ENCODE results near the gene SPON1.
"Not testable (repeated sequence)": the region's sequence is repeated elsewhere in the genome, so short reads cannot be mapped to it uniquely, and the experiment has no call there.

Gene SPON1

GRCh38 chr11:14251754-14252153 lies 289.2 kb downstream of the SPON1 start:
- DNase-seq, result no peak

DNA sequence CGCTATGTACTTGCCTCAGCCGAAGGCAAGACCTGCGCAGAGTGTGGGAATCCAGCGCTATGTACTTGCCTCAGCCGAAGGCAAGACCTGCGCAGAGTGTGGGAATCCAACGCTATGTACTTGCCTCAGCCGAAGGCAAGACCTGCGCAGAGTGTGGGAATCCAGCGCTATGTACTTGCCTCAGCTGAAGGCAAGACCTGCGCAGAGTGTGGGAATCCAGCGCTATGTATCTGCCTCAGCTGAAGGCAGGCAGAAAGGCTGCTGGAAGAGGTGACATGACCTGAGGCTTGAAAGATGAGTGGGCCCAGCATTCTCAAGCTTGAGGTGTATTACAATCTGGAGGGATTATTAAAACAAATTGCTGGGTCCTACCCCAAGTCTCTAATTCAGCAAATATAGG lies 290.0 kb downstream of the SPON1 start:
- not testable (repeated sequence) for DNase-seq

DNA sequence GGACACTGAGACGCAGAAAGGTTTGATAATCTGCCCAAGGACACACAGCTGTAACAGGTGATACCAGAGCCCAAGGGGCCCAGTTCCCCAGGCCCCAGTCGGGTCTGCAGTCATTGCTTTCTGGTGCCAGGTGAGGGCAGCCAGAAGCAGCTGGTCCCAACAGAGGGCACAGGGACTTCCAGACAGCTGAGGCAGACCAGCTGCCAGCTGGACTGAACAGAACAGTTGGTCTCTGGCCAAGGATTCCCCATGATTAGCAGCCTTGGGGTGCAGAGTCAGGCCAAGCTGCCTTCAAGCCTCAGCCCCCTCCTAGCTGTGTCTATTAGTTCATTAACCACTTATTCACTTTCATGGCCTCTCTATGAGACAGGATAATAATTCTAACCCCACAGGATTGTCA lies 290.9 kb downstream of the SPON1 start:
- no peak for DNase-seq

DNA sequence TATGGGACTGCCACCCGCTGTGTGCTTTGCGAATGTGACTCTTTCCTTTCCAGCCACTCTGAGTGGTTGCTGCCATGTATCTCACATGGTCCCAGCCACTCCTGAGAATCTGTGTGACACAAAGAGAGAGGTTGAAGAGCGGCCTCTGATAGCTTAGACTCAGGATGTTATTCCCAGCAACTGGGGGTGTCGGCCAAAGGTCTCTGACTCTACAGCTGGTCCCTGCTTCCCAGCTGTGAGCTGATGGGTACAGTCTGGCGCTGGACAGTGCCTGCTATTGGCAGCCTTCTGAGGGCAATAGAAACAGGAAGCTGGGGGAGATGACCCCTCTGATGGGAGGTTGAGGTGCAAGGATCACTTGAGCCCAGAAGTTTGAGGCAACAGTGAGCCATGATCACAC lies 291.3 kb downstream of the SPON1 start:
- DNase-seq, result no peak

GRCh38 chr11:14254533-14255237 lies 292.2 kb downstream of the SPON1 start:
- DNase-seq, result no peak

DNA sequence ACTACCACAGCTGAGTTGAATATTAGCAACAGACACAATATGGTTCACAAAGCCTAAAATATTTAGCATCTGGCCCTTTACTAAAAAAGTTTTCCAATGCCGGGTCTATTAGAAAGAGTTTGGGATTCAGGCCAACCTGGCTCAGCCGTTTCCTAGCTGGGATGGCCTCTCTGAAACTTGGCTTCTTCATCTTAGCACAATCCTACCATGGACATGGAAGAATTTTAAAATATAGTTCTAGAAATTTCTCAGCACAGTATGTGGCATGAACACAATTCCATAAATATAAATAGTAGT lies 292.7 kb downstream of the SPON1 start:
- no peak for DNase-seq

GRCh38 chr11:14258221-14258935 lies 295.9 kb downstream of the SPON1 start:
- DNase-seq, result no peak

DNA sequence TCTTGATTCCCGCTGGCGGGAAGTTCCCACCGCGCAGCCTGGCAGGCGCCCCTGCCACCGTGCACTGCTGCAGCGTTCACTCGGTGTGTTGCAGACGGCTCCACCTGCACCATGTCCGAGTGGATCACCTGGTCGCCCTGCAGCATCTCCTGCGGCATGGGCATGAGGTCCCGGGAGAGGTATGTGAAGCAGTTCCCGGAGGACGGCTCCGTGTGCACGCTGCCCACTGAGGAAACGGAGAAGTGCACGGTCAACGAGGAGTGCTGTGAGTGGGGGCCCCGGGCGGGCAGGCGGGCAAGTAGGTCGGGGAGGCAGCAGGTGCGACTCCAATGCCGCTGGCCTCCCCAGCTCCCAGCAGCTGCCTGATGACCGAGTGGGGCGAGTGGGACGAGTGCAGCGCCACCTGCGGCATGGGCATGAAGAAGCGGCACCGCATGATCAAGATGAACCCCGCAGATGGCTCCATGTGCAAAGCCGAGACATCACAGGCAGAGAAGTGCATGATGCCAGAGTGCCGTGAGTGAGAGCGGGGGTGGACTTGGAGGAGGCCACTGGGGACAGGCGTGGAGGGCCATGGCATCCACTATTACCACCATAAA lies 296.8 kb downstream of the SPON1 start:
- DNase-seq, result no peak

GRCh38 chr11:14259878-14260277 lies 297.4 kb downstream of the SPON1 start:
- no peak for DNase-seq

GRCh38 chr11:14261066-14261465 lies 298.5 kb downstream of the SPON1 start:
- no peak for DNase-seq

DNA sequence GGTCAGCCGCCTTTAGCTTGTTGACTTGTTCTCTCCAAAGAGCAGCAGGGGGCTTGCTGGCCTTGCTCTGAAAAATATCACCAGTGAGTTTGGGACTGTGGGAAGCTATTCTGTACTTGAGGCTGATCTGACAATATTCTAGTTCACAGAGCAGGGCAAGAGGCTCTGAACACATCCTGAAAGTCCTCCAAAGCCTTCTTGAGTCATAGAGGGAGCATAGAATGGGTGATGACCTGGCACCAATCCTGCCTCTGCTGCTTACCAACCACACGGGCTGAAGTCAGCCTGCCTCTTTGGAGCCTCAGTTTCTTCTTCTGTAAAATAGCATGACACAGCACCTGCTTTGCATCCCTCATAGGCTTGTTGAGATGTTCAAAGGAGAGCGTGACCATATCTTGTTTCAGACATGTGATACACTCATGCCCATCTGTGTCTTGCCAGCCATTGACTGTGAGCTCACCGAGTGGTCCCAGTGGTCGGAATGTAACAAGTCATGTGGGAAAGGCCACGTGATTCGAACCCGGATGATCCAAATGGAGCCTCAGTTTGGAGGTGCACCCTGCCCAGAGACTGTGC lies 299.8 kb downstream of the SPON1 start:
- DNase-seq, result no peak

- DNase-seq, result no peak
These were observed 302.4 kb downstream of the SPON1 start for GRCh38 chr11:14264966-14265365.

DNA sequence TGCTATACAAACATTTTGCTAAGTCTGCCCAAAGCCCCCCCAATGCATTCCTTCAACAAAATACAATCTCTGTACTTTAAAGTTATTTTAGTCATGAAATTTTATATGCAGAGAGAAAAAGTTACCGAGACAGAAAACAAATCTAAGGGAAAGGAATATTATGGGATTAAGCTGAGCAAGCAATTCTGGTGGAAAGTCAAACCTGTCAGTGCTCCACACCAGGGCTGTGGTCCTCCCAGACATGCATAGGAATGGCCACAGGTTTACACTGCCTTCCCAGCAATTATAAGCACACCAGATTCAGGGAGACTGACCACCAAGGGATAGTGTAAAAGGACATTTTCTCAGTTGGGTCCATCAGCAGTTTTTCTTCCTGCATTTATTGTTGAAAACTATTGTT lies 304.1 kb downstream of the SPON1 start:
- DNase-seq, result no peak

DNA sequence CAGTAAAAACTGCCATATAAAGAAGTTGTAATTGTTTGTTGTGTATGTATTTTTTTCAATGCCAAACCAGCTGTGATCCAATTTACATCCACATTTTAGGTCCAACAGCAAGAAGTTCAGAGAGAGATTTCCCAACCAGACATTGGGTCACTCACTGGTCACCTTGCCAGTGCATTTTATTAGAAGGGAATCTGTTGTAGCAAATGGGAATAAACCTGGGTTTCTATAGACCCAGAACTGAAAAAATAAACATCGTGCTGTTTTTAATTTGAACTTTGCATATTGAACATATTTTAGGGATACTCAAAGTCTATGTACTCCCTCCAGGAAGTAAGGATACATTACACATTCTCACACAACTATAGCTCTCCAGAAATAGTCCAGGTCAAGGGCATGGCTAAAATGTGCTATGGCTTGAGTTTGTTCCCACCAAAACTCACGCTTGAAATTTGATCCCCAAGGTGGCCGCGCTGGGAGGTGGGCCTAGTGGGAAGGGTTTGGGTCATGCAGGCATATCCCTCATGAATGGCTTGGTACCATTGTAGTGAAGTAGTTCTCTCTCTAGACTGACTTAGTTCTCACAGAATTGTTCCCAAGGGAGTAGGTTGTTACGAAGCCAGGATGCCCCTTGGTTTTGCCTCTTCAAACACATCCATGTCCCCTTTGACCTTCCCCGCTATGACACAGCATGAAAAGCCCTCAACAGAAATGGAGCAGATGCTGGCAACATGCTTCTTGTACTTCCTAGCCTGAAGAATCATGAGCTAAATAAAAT lies 305.5 kb downstream of the SPON1 start:
- DNase-seq, result no peak

DNA sequence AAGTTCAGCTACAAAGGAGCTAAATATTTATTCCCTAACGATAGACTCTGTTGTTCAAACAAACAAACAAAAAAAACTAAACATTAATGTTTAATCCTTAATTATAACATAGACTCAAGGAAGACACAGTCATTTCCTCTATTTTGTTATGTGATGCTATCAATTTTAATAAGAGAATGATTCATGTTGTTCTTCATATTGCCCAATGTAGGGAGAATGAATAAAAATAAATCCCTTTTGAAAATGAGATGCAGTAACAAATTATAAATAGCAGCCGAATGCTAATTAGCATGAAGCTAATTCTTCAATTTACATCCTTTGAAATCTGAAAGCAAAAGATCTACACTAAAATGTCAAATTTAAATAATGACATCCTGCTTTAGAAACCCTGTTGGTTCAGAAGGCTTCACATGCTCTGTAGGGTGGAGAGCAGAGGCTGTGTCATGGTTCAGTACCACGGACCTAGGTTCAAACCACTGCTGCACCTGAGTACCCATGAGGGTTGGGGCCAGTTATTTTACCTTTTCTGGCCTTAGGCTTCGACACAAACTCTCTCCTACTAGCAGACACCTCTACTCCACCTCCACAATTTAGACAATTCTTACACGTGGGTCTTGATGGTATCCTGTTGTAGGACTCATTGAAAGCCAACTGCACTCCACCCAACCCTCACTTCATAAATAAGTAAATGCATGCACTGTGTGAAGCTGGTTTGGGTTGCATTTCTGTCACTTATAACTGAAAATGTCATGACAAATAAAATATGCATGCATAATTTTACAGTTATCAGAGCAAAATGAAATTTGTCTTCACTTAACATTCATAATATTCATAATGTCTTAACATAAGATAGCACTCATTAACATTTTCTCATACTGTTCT lies 307.4 kb downstream of the SPON1 start:
- no peak for DNase-seq

DNA sequence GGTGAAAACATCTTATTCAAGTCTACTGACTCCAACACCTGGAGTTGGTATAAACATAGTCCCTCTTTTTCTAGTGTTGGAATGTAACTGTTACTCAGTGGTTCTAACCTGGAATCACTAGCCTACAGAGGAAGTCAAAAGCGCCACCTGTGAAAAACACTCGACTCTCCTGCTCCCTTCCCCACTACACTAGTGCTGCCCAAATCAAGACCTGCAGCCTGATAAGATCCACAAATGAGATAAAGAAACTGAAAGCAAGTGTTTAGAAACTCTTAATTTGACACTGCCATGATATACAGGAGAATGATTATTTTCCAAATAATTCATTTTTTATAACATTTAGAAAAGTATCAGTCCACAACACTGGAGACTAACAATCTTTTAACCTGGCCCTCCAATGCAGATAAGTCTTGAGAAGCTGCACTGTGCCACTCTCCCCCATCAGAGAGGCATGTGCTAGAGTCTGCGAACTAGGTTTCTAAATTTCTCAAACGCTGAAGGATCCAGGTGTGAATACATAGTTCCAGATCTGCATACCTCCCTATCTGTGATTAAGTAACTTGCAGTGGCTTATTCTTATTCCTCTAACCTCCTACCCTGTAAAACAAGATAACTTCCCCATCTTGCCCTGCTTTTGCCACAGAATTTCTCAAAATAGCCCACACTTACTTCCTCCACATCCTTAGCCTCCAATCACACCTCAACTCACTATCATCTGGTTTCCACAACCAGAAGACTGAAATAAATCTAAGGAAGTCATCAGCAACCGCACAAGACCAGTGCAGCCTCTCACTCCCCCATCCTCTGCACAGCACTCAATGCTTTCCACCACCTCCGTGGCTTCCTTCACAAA lies 308.4 kb downstream of the SPON1 start:
- DNase-seq, result peak in 1 of 5 donors; percentile 56

DNA sequence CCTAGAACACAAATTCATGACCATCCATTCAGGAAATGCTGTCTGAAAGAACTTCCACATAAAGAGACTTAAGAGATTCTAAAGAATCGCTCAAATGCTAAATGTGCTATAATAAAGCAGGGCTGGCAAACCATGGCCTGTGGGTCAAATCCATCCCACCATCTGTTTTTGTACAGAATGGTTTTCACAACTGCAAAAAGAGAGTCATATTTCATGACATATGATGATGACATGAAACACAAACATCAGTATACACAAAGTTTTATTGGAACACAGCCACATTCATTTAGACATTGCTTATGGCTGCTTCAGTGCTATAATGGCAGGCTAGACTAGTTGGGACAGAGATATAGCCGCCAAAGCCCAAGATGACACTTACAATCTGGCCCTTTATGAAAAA lies 311.4 kb downstream of the SPON1 start:
- no peak for DNase-seq

GRCh38 chr11:14275076-14275475 lies 312.6 kb downstream of the SPON1 start:
- no peak for DNase-seq

- DNase-seq, result not testable (repeated sequence)
These were observed 316.3 kb downstream of the SPON1 start for GRCh38 chr11:14278869-14279268.

GRCh38 chr11:14288189-14288935 lies 325.8 kb downstream of the SPON1 start:
- DNase-seq, result peak in 1 of 5 donors; percentile 78
